Measurements from ENCODE around the gene TBXAS1. TPM values are rescaled to one million over a fixed set of nuclear protein-coding genes. Genes with fewer than 3 reads are reported as not detected.

The TBXAS1 gene
- total and polyA plus RNA-seq, 2 experiments from 2014 or later, result 1.3 TPM; not detected in 1

- TF ChIP-seq REST (IDR thresholded peaks at IDR 0.05; ENCODE audit: unreplicated experiment) (no peak), ZNF114 (CRISPR knock-in tag; IDR thresholded peaks at IDR 0.05) (no peak), ZNF331 (CRISPR knock-in tag; IDR thresholded peaks at IDR 0.05; ENCODE audit: low read depth) (no peak), POLR2AphosphoS5 (IDR thresholded peaks at IDR 0.05; ENCODE audit: low read depth) (no peak)
Measured at GRCh38 chr7:139930286-139930965, 101.4 kb downstream of the TBXAS1 start (continued).

- no peak overlapping the region for H3K4me2 ChIP-seq
- no peaks in the 10 kb centered on the region for H4K20me1 ChIP-seq (replicated peaks; ENCODE audit: insufficient read depth)
- no peak for ATAC-seq
- H3F3A ChIP-seq (replicated peaks; ENCODE audit: low read depth), result no peaks in the 10 kb centered on the region
- no peak for DNase-seq (ENCODE audit: low spot score)
- H3K4me3 ChIP-seq, result no peak overlapping the region
- no peak overlapping the region for H2AFZ ChIP-seq
- H3K79me2 ChIP-seq (replicated peaks; ENCODE audit: insufficient read depth), result no peaks in the 10 kb centered on the region
- Mint-ChIP-seq H3K4me1 (peaks cover 5% of the 10 kb centered on the region; the same call in 2 of the 3 replicates), H3K9me3 (no peaks in the 10 kb centered on the region), H3K4me3 (no peak overlapping the region), H3K27ac (no peak overlapping the region), H3K36me3 (ENCODE audit: low read depth) (no peaks in the 10 kb centered on the region), H3K27me3 (ENCODE audit: insufficient read depth, low read depth, poor library complexity) (peaks cover 3% of the 10 kb centered on the region)
- no peaks in the 10 kb centered on the region for H3K4me1 ChIP-seq (ENCODE audit: insufficient read depth)
- H3K36me3 ChIP-seq (ENCODE audit: insufficient read depth), result no peaks in the 10 kb centered on the region
- H3K9me2 ChIP-seq (ENCODE audit: insufficient read depth), result peaks cover 9% of the 10 kb centered on the region
- H3K27ac ChIP-seq (ENCODE audit: low read depth), result no peak overlapping the region
- TF ChIP-seq JUNB (IDR thresholded peaks at IDR 0.05; ENCODE audit: unreplicated experiment) (no peak), NANOG (IDR thresholded peaks at IDR 0.05; ENCODE audit: borderline replicate concordance) (no peak), EZH2 (IDR thresholded peaks at IDR 0.05; ENCODE audit: low read depth, unreplicated experiment) (no peak), REST (IDR thresholded peaks at IDR 0.05; ENCODE audit: unreplicated experiment) (no peak)
- no peaks in the 10 kb centered on the region for H3K27me3 ChIP-seq (ENCODE audit: insufficient read depth)
Measured at GRCh38 chr7:139931190-139931934, 102.3 kb downstream of the TBXAS1 start.
